Glomerular visceral epithelial cell (primary cell): ENCODE data around the gene SOCS1.
A peak's percentile ranks its signal among the peaks of the same experiment; 100 is the strongest.
"Not testable (repeated sequence)": the region's sequence is repeated elsewhere in the genome, so short reads cannot be mapped to it uniquely, and the experiment has no call there.

ENCODE experiments used
- DNase-seq: peaks from one replicate; pipeline ENCODE4 v3.0.0-alpha.2; 2016; ENCODE audit errors: extremely low spot score

Gene SOCS1

GRCh38 chr16:11224894-11225676 lies 30.9 kb downstream of the SOCS1 start:
- DNase-seq, result no peak

DNA sequence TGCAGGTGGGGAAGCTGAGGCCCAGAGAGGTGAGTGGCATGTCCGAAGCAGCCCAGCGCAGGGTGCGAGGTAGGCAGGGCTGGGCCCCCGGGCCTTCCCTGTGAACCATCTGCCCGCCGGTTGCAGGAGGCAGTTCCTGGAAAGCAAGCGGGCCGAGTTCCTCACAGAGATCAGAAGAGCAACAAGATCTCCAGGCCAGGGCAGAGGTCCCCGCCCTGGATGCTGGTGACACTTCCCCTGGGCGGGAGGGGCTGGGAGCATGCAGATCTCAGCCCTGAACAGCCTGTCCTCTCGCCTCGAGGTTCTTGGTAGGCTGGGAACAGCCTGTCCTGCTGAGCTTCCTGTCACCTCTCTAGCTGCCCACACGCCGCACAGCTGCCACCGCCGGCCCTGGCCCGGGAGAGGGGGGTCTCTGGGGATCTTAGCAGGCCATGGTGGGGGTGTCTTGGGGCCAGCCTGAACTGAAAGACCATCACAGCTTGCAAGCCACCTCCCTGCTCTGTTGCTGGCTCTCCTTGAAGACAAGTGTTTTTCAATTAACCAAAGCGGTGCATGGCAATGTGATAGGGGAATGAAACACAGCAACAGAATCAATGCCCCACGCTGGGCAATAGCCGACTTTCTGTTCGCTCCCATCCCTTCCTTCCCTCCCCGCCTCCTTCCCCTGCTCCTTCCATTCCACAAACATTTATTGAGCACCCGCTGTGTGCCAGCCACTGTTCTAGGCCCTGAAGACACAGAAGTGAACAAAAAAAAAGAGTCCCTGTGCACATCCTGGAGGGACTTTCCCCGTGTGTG lies 31.7 kb downstream of the SOCS1 start:
- DNase-seq, result no peak

GRCh38 chr16:11220507-11220906 lies 35.5 kb downstream of the SOCS1 start:
- DNase-seq, result not testable (repeated sequence)

DNA sequence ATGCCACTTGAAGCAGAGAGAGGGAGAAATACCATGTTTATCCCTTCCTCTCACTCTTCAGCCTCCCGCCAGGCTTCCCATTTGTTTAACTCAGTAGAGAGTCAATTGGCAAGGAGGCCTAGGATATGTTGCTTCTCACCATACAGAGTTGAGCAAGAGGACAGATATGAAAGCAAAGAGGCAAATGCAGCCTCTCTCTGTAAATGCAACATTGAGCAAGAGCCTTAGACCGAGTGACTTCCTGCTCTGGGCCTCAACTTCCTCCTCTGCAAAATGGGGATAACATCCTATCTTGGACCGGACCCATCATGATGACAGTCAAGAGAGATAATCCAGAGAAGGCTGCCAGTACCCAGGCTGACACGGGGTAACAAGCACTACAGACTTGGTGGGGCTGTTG lies 36.8 kb downstream of the SOCS1 start:
- no peak for DNase-seq

- no peak for DNase-seq
Measured at GRCh38 chr16:11218604-11218962, 37.4 kb downstream of the SOCS1 start.

- DNase-seq, result no peak
Measured at GRCh38 chr16:11217651-11218603, 38.1 kb downstream of the SOCS1 start.

GRCh38 chr16:11215935-11216556 lies 40.0 kb downstream of the SOCS1 start:
- no peak for DNase-seq

- DNase-seq, result no peak
Measured at GRCh38 chr16:11213799-11214198, 42.2 kb downstream of the SOCS1 start.

GRCh38 chr16:11213373-11213772 lies 42.6 kb downstream of the SOCS1 start:
- no peak for DNase-seq

- DNase-seq, result no peak
Measured at GRCh38 chr16:11212798-11213196, 43.2 kb downstream of the SOCS1 start.

DNA sequence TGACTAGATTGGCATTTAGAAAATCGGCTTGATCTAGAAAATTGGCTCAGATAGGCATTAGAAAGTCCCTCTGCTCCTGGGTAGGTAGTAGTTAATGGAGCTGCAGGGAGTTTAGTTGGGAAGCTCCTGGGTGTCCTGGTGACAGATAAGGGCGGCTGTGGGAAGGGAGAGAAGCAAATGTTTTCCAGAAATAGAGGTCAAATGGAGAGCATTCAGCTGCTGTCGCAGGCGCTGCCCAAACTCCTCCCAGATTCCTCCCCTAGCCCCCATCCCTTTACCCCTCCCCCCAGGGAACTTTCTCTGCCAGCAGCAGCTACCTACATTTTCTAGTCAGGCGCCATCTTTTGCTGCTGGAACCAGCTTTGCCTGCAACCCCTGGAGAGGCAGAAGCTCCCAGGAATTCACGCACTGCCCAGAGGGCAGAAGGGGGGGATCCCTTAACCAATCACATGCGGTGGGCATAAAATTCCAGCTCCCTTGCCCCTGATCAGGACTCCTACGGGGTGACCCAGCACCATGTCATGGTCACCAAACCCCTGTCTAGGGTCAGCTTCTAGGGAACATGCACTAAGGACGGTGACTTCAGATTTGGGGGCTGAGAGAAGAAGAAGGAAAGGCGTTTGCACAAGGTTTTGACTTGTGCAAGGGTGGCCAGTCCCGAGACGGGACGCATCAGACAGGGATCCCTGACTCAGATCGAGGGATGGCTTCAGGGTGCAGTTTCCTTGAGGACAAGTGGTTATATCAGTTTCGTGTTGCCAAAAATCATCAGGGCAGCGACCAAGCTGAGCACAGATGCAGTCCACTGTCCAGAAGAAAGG lies 43.8 kb downstream of the SOCS1 start:
- DNase-seq, result no peak

DNA sequence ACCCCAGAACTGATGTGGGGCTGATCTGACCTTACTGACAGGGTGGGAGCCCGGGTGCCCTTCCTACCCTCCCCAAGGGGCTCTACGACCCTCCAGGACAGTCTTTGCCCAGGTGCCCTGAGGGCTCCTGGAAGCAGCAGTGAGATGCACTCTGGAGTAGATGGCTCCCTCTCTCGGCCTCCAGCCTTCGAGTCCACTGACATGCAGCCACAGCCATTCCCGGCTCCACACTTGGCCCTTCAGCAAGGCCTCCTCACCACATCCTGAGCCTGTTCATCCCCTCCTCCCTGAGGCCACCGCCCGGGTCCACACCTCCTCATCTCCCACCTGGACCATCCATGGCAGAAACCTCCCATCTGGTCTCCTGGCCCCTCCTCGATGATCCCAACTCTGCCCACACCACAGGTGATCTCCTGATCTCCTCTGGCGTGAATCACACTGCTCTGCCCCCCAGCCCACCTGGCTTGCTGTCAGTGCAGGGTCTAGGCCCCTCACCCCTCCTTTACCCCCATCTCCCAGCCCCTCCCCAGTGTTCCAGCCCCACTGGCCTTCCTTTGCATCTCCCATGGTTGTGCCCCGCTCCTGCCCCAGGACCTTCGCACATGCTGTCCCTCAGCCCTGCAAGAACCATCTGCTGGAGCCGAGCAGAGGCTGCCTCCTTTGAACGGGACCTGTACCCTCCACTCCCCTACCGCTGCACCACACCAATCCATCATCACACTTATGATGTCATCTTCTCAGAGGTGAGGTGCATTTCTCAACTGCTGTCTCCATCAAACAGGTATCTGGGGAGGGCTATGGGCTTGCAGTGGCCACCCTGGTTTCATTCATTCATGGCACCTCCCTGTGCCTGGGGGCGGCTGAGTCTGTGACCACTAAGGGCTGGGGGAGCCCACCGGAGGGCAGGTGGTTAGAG lies 44.7 kb downstream of the SOCS1 start:
- no peak for DNase-seq

DNA sequence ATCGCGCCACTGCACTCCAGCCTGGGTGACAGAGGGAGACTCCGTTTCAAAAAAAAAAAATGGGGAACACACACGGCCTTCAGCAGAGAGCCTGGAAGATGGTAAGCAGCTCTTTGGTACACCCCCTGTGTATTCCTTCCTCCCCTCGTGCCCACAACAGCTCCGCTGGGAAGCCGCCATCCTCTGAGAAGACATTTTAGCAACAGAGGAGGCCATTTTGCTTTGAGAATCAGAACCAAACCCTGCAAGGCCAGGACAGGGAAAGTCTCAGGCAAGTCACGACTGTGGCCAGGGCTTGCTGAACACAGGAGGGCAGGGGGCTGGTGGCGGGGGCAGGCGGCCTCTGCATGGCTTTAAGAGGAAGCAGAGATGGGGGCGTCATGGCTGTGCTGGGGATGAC lies 45.7 kb downstream of the SOCS1 start:
- no peak for DNase-seq

- DNase-seq, result no peak
Measured at GRCh38 chr16:11208916-11209665, 46.9 kb downstream of the SOCS1 start.

DNA sequence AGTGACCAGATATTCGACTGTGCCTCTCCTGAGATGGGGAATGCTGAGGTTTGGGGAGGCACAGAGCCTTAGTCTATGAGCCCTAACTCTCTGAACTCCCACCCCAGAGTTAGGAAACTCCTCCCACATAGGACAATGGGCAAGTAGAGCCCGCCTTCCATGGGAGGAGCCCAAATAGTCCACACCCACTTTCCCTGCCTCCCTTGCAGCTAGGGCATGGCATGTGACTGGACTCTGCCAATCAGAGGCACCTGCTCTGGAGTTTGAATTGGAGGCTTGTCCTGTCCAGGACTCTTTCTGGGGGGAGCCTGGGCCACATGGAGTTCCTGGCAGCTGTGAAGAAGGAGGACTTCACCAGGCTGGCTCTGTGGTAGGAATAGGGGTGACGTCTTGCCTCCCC lies 48.4 kb downstream of the SOCS1 start:
- no peak for DNase-seq

- peak; percentile 61 for DNase-seq
Measured at GRCh38 chr16:11205754-11206581, 50.0 kb downstream of the SOCS1 start.

- no peak for DNase-seq
Measured at GRCh38 chr16:11205065-11205699, 50.8 kb downstream of the SOCS1 start.
